Measurements from ENCODE around the gene TTC7B.

DNA sequence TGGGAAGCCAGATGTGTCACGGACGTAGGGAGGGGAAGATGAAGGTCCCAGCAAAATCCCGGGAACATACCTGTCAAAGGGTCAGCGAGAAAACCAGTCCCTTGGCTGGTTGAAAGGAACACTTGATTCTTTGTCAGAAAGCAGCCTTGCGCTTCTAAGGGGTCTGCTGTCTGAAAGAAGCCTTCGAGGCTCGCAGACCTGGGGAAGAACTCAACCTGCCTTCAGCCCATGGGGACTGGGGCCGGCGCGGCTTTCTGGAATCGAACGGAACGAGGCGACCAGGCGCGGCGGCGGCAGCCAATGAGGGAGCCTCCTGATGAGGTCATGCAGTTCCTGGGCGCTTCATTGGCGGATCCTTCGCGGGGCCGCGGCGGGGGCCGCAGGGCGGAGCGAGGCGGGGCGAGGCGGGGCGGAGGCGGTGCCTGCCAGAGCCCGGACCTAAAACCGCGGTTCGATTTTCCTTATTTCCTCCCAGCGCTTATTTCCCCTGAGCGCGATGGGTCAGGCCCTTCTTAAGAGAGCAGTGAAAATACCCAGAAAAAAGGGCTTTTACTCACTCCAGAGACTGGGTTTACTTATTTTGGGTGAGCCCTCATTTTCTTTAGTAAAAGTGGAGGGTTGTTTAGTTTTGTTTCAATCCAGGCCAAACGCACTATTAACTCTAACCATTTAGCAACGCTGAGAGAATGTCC lies 11.8 kb upstream of the TTC7B start:
- TF ChIP-seq, protein P1, sequence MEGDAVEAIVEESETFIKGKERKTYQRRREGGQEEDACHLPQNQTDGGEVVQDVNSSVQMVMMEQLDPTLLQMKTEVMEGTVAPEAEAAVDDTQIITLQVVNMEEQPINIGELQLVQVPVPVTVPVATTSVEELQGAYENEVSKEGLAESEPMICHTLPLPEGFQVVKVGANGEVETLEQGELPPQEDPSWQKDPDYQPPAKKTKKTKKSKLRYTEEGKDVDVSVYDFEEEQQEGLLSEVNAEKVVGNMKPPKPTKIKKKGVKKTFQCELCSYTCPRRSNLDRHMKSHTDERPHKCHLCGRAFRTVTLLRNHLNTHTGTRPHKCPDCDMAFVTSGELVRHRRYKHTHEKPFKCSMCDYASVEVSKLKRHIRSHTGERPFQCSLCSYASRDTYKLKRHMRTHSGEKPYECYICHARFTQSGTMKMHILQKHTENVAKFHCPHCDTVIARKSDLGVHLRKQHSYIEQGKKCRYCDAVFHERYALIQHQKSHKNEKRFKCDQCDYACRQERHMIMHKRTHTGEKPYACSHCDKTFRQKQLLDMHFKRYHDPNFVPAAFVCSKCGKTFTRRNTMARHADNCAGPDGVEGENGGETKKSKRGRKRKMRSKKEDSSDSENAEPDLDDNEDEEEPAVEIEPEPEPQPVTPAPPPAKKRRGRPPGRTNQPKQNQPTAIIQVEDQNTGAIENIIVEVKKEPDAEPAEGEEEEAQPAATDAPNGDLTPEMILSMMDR (IDR thresholded peaks at IDR 0.05; ENCODE audit: control extremely low read depth in 1 of 3, insufficient read depth in 1 of 3, low read depth in 1 of 3, low read length in 3 of 3), result no peak
- no peak for TF ChIP-seq GABPA (IDR thresholded peaks at IDR 0.05; ENCODE audit: borderline replicate concordance, insufficient read depth, low read length)
- TF ChIP-seq EP300 (IDR thresholded peaks at IDR 0.05; ENCODE audit: borderline replicate concordance in 1 of 2, low read depth in 2 of 2, low read length in 2 of 2), result no peak
- no peak for TF ChIP-seq SUZ12 (IDR thresholded peaks at IDR 0.05; ENCODE audit: low read length)
- TF ChIP-seq FOSL1 (IDR thresholded peaks at IDR 0.05; ENCODE audit: insufficient read depth, low read depth, low read length), result no peak
- no peak for TF ChIP-seq CHD2 (IDR thresholded peaks at IDR 0.05; ENCODE audit: low read length)
- TF ChIP-seq RAD21 (IDR thresholded peaks at IDR 0.05 in 1 of 2, conservative IDR thresholded peaks at IDR 0.05 in 1 of 2; ENCODE audit: low read depth in 2 of 2, low read length in 2 of 2), result no peak
- no peak for TF ChIP-seq CBX8 (IDR thresholded peaks at IDR 0.05; ENCODE audit: borderline replicate concordance, low read depth, low read length)
